ENCODE results near the gene SLC12A6.

DNA sequence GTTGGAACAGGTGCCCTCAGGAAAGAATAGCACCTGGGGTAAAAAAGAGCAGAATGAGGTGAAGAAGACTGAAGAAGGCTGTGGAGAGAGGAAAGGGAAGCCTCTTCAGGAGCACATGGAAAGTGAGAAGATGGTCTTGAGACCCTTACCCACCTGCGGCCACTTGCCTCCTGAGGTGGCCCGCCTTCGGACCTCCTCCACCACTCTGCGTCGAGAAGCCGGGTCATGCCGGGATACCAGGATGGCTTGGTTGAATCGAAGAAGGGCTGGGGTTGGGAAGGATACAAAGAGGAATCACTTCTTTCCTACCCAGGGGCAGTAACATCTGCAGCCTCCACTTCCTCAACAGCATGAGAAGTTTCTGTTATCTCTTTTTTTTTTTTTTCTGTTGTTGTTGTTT lies 26.5 kb upstream of the SLC12A6 start:
- TF ChIP-seq, protein P1, sequence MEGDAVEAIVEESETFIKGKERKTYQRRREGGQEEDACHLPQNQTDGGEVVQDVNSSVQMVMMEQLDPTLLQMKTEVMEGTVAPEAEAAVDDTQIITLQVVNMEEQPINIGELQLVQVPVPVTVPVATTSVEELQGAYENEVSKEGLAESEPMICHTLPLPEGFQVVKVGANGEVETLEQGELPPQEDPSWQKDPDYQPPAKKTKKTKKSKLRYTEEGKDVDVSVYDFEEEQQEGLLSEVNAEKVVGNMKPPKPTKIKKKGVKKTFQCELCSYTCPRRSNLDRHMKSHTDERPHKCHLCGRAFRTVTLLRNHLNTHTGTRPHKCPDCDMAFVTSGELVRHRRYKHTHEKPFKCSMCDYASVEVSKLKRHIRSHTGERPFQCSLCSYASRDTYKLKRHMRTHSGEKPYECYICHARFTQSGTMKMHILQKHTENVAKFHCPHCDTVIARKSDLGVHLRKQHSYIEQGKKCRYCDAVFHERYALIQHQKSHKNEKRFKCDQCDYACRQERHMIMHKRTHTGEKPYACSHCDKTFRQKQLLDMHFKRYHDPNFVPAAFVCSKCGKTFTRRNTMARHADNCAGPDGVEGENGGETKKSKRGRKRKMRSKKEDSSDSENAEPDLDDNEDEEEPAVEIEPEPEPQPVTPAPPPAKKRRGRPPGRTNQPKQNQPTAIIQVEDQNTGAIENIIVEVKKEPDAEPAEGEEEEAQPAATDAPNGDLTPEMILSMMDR (conservative IDR thresholded peaks at IDR 0.05), result no peak
- no peak for TF ChIP-seq ZFX (IDR thresholded peaks at IDR 0.05)

Measured in C4-2B (cell line).